ENCODE results near the gene PAX8.

GRCh38 chr2:113175042-113175628 lies 103.6 kb downstream of the PAX8 start:
- TF ChIP-seq CTCF (IDR thresholded peaks at IDR 0.05) (no peak), POLR2AphosphoS5 (IDR thresholded peaks at IDR 0.05) (no peak)
